RWPE1 (cell line): ENCODE data around the gene CD2AP.

Experiments used
- CTCF ChIA-PET: fragments of 350-600 bp; sonication (Branson Sonifier 250); formaldehyde crosslinking; extraction: SDS; loops from one replicate; lab custom pipeline; 2021; lab: Yijun Ruan, JAX
- POLR2A ChIA-PET: fragments of 400-600 bp; formaldehyde crosslinking; extraction: SDS; loops from one replicate; lab custom pipeline; 2020; ENCODE audit warnings: antibody characterized with exemption; ENCODE audit not compliant: low non-redundant PET; lab: Yijun Ruan, JAX
- DNase-seq: peaks from one replicate; pipeline ENCODE4 v3.0.0; 2012; ENCODE audit warnings: low spot score
- H3K27ac ChIP-seq: fragments of 450-650 bp; 2 replicates; pipeline ENCODE4 v1.5.1; 2017
- TF ChIP-seq, protein P1 (sequence below): fragments of 450-650 bp; conservative IDR thresholded peaks from 2 replicates; pipeline ENCODE4 v1.5.1; 2017; ENCODE audit warnings: low read depth, mild to moderate bottlenecking

The CD2AP gene

DNA sequence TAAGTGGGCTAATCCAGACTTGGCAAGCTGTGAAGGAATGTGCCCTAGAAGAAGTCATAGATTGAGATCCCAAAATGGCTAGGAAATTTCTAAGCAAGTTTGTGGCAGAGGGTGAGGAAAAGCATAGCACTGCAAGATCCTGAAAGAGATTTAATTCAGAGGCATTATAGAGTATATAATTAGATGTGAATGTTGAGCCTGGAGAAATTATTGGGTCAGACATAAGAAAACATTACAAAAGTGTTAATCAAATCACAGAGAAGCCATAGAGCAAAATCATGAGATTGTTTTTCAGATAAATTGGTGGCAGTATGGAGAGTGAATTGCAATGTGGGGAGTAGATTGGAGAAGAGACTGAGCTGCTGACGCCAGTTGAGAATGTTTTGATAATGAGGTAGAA lies 90.0 kb downstream of the CD2AP start:
- POLR2A ChIA-PET = no interaction called here
- CTCF ChIA-PET = no interaction called here
- DNase-seq = no peak
- TF ChIP-seq, protein P1, sequence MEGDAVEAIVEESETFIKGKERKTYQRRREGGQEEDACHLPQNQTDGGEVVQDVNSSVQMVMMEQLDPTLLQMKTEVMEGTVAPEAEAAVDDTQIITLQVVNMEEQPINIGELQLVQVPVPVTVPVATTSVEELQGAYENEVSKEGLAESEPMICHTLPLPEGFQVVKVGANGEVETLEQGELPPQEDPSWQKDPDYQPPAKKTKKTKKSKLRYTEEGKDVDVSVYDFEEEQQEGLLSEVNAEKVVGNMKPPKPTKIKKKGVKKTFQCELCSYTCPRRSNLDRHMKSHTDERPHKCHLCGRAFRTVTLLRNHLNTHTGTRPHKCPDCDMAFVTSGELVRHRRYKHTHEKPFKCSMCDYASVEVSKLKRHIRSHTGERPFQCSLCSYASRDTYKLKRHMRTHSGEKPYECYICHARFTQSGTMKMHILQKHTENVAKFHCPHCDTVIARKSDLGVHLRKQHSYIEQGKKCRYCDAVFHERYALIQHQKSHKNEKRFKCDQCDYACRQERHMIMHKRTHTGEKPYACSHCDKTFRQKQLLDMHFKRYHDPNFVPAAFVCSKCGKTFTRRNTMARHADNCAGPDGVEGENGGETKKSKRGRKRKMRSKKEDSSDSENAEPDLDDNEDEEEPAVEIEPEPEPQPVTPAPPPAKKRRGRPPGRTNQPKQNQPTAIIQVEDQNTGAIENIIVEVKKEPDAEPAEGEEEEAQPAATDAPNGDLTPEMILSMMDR = no peak
- H3K27ac ChIP-seq = no peak overlapping the region

DNA sequence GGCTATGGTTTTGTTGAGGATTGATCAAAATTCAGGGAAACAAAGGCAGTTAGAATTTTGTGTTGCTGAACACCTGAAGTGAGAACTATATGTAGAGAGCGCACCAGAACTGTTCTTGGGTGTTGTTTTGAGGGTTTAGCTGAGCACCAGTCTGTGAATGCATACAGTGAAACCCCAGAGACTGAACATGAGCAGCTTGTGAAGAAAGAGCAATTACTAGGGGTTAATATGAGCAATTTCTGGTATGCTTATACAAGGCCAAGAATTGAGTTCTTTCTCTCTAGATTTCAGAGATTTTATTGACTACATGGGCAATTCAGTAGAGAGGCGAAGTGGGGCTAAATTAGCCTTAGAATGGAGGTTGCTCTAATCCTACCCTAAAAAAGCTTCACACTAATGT lies 93.9 kb downstream of the CD2AP start:
- TF ChIP-seq, protein P1 = no peak
- DNase-seq = no peak
- H3K27ac ChIP-seq = no peak overlapping the region
- ChIA-PET CTCF (interaction anchor here (0.6 kb wide), 1 partner anchor 157 kb away, joined by 4 read pairs; no protein-coding TSS in a partner anchor), POLR2A (no interaction called here)

DNA sequence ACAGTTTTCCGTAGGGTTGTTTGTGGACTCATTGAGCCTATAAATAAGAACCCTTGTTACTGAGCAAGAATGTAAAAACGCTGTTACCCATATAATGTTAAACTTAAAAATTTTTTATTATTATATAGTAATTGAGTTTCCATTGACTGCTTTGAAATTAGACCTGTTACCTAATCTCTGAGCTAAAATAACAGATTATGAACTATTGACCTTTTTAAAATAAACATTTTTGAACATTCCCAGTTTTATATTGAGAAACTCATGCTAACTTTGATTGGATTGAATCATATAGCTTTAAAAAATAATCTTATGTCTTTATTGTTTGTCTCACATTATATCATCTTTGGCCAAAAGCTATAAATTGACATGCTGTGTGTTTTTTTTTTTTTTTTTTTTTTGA lies 95.5 kb downstream of the CD2AP start:
- ChIA-PET CTCF (interaction anchor here (1.1 kb wide), 1 partner anchor 161 kb away, joined by 3 read pairs; no protein-coding TSS in a partner anchor), POLR2A (no interaction called here)
- H3K27ac ChIP-seq = no peak overlapping the region
- DNase-seq = no peak
- TF ChIP-seq, protein P1 = no peak

DNA sequence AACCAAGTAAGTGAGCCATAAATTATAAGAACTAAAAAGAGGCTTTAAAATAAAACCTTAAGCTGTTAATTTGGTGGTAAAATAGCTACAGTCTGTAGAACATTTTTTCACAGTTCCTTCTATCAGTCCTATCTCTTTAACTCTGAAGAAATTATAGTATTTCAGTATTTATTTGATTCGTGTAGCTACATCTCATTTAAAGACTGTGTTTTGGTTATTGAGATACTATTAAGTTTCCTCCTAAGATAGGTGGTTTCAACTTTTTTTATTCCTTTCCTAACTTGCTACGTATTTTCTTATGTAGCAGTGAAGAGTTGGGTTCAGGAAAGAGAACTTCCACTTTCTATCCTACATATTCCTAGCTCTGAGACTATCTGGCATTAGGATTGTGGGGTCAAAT lies 97.2 kb downstream of the CD2AP start:
- no peak overlapping the region for H3K27ac ChIP-seq
- POLR2A ChIA-PET = no interaction called here
- CTCF ChIA-PET = no interaction called here
- no peak for DNase-seq
- TF ChIP-seq, protein P1 = no peak

DNA sequence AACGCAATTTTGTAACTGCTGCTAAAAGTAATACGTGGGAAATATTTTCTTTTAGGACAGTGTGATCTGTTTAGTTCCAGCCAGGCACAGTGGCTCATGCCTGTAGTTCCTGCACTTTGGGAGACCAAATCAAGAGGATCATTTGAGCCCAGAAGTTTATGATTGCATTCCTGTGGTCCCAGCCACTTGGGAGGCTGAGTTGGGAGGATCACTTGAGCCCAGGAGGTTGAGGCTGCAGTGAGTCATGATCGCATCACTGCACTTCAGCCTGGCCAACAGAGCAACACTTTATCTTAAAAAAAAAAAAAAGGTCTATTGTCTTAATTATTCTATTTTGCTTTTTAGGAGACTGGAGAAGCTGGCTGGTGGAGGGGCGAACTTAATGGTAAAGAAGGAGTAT lies 101.5 kb downstream of the CD2AP start:
- no peak for DNase-seq
- ChIA-PET POLR2A (no interaction called here), CTCF (no interaction called here)
- TF ChIP-seq, protein P1 = no peak
- no peak overlapping the region for H3K27ac ChIP-seq

DNA sequence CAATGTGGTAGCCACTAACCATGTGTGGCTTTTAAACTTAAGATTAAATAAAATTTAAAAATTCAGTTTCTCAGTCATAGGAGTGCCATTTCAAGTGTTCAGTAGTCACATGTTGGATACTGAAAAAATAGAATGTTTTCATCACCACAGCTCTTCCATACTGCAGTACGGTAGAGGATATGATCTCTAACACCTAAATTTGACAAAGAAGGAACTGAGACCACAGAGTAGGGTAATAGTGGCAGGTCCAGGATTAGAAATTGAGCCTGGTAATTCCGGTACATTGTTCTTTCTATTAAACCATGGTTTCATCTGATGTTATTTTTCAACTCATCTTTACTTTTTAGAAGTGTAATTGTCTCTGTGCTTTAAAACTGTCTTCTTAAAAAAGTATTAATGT lies 104.0 kb downstream of the CD2AP start:
- TF ChIP-seq, protein P1 = no peak
- ChIA-PET CTCF (interaction anchor here (0.6 kb wide), 2 partner anchors 993 to 1590 kb away, joined by 4 to 5 read pairs; no protein-coding TSS in a partner anchor), POLR2A (no interaction called here)
- DNase-seq = no peak
- no peak overlapping the region for H3K27ac ChIP-seq
